Non-pigmented ciliary epithelial cell (primary cell): ENCODE measurements around the gene SLC9A9.

Experiments
- DNase-seq: peaks from one replicate; pipeline ENCODE4 v3.0.0-alpha.2; 2010; ENCODE audit warnings: low read depth

Gene SLC9A9

GRCh38 chr3:143315766-143316165, 532.5 kb downstream of the SLC9A9 start:
- DNase-seq, result no peak

DNA sequence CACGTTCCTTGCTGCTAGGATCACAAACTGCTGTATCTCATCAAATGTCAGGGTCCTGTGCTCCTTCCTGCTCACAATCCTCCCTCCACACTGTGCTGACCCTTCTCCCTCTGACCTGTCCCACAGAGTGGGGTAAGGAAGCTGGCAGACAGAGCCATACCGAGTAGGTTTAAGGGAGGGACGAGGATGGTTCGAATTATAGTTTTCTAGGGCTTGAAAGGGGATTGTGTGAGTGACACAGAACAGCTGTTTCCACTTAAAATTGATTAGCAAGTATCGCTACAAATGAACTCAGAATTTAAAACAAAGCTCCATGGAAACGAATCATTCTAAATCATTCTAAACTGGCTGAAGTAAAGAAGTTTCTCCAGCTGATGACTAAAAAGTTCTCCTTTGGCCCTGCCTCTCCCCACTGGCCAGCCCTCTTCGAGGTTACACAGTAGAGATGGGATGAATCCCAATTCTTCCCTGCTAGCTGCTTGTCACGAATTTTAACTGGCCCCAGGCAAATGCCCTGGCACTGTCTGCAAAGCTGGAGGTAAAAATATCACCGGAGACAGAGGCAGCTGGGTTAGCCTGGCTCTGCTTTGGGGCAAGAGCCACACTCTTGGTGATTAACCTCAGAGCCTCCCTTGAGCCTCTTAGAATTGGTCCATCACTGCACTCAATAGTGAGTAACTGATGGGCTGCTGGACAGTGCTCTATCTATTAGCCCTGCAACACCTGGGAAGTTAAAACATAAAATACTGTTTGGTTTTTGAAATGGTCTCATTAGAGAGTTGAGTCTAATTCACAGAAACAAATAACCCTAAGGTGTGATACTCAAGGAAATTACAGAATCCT, 533.8 kb downstream of the SLC9A9 start:
- no peak for DNase-seq

DNA sequence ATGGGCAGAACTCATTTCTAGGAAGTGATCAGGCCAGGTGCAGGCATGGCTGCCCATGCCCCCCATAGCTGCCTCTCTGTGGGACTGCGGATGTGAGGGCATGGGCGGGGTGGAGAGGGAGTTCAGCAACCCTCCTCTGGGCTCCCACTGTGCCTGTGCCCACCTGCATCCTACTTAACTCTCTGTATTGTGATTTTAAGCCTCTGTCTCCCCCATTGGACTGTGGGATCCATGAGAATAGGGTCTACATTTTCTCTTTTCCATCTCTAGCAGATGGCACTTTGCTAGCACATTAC, 534.4 kb downstream of the SLC9A9 start:
- no peak for DNase-seq

- DNase-seq, result no peak
These were observed 535.0 kb downstream of the SLC9A9 start for GRCh38 chr3:143313025-143313892.

GRCh38 chr3:143311096-143311495, 537.2 kb downstream of the SLC9A9 start:
- no peak for DNase-seq

DNA sequence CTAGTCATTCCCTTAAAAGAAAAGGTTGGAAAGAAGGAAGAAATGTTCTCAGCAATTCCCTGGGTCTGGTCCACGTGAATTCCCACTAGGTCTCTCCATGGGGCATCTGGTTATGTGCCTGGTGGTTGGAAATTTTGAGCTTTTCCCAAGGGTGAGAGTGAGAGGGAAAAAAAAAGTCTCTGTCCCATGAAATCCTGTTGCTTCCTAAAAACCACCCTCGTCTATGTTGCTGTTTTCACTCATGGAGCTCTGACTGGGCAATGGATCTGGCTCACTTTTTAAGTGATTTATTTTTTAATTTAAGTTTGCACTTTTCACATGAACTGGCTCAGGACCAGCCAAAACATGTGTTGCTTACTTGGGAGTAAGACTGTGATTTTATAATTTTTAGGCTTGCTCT, 538.6 kb downstream of the SLC9A9 start:
- no peak for DNase-seq

DNA sequence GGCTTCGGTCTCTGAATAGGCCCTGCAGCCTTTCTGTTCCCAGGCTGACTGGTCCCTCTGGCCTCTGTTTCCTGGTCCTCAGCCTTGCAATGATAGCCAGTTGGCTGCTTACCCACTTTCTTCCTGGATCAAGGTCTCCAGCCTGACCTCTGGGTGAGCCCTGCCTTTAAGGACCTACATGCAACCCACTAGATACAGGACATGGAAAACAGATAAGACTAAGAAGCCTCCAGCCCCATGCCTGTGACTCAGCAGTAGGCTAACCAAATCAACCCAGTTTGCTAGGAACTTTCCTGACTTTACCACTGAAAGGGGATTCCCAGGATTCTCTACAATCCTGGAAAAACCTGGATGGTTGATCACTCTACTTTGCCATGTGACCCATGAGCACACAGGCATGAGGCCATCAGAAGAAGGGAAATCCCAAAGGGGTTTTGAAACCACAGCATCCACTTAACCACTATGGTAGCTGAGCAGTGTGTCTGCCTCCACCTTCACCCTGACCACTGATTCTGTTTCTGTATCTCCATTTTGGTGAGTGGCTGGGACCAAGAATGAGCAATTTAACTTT, 540.6 kb downstream of the SLC9A9 start:
- DNase-seq, result peak; percentile 32

GRCh38 chr3:143306407-143306806, 541.9 kb downstream of the SLC9A9 start:
- DNase-seq, result no peak

DNA sequence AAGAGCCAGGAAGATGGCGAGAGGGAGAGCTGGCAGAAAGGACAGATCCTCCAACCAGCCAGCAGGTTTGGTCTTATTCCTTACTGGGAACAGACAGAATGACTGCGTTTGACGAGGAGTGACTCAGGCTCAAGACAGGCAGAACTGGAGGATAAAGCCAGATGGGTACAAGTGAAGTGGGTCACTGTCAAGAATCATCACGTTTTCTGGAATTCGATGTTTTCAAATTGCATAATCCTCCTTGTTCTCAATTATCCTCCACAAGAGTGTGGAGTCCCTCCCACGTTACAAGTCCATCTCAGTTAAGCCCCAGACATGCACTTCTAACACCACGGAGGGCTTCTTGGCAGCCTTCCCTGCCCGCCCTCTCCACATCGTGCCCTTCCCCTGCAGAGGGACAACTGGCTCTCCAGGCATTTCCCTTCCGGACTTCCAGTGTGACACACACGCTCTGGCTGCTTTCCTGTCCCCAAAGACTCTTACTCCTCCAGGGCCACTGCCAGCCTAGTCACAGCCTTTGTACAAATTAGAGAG, 545.6 kb downstream of the SLC9A9 start:
- DNase-seq, result peak; percentile 36

DNA sequence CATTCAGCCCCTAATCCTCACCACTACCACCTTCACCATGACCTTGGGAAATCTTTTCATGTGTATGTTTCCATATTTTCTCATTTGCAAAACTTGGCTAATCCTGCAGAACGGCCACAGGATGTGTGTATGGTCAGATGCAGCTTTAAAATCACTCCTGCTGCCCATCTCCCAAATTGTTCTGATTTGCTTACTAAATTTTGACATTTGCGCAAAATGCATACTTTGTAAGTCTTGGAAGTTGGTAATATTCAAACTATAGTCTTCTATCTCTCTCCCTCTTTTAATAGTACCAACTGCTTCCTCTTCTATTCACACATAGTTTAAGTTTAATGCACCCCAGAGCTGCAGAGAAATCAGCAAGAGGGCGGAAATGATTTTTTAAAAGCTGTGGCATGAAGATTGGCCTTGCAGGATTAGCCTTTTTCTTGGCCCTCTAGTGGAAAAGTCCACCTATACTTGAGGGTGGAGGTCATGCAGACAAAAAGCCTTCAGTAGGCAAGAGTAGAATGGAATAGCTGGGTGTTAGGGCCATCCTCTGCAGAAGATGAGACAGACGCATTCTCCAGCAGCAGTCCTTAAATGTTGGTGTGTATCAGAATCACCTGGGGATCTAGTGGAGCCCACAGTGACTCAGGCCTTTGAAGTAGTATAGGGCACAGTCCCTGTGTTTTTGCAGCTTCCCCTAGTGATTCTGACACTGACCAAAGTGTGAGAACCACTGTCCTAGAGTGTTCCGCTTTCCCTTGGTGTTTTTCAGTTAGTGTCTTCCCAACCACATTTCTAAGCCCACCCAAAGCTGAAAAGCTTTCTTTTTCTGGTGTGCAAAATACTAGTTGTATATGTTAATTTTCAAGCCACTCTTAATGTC, 547.0 kb downstream of the SLC9A9 start:
- DNase-seq, result no peak

DNA sequence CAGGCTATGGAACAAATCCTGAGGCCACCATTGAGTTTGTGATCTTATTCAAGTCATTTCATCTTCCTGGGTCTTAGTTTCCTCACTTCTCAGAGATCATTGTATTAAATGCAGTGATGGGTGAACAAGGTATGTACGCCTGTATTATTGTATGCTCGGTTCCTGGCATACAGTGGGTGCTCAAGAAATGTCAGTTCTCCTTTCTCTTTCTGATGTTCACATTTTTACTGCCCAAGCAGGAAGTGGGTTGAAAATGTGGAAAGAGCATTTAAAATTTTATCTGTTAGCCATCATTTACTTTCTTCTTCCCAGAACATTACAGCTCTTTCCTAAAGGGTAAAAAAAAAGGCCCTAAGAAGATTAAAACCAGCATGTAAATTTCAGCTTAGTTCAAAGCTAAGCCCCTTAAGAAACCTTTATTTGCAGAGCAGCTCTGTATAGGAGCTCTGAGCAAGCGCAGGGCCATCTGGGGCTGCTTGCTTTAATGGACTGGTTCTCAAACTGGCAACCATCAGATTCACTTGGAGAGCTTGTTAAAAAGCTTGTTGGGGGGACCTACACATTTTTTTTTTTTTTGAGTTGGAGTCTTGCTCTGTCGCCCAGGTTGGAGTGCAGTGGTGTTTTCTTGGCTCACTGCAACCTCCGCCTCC, 549.3 kb downstream of the SLC9A9 start:
- no peak for DNase-seq

- DNase-seq, result no peak
These were observed 549.9 kb downstream of the SLC9A9 start for GRCh38 chr3:143298380-143298779.

GRCh38 chr3:143295201-143296080, 552.8 kb downstream of the SLC9A9 start:
- DNase-seq, result no peak

GRCh38 chr3:143294188-143294587, 554.1 kb downstream of the SLC9A9 start:
- DNase-seq, result no peak

GRCh38 chr3:143291836-143292447, 556.3 kb downstream of the SLC9A9 start:
- no peak for DNase-seq

- no peak for DNase-seq
These were observed 559.3 kb downstream of the SLC9A9 start for GRCh38 chr3:143288944-143289343.

GRCh38 chr3:143287403-143287802, 560.9 kb downstream of the SLC9A9 start:
- DNase-seq, result no peak

DNA sequence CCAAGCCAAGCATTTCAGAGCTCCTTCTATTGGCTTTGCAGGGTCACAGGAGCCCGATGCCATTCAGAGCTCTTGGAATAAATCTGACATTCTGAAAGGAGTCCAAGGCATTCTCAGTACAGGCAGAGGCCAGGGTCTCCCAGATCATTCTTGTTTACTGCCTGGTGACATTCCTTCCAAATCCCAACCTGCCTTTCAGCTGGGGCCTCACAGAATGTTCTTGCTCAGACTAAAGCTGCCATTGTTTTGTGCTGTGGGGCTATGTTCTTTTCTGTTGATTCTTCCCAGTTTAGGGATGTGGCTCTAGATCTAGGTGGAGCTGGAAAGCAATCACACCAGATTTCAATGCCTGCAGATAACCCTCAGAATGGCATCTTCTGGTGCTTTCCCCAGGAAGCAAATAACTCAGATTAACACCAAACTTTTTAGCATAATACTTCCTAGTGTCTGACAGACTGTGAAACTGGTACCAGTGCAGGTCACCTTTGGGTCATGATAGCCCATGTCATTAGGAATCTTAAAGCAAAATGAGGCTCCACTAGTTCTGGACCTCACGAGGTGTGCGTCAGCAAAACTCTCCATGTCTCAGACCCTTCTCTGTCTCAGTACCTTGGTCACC, 561.8 kb downstream of the SLC9A9 start:
- DNase-seq, result no peak

- no peak for DNase-seq
These were observed 564.7 kb downstream of the SLC9A9 start for GRCh38 chr3:143283432-143284128.
